IMR-90 (cell line): ENCODE data around the gene RNF146. TPM values are rescaled to one million over a fixed set of nuclear protein-coding genes. Genes with fewer than 3 reads are reported as not detected.

Experiments used
- ATAC-seq: fragments of 200-7000 bp; cut with Tn5 transposase; 2 replicates; pipeline ENCODE4 v1.9.1; 2020; ENCODE audit warnings: low read depth, mild to moderate bottlenecking, moderate library complexity
- BruUV-seq: library from RNA; stranded (reverse); fragments of 400-500 nt; replicated peaks from 2 replicates; lab custom pipeline; 2021; lab: Mats Ljungman, UMichigan
- CTCF ChIA-PET: fragments of 300-600 bp; formaldehyde crosslinking; extraction: SDS; loops from one replicate; lab custom pipeline; 2021; ENCODE audit warnings: antibody characterized with exemption; lab: Yijun Ruan, JAX
- POLR2A ChIA-PET: fragments of 300-600 bp; sonication (Branson Sonifier 250); formaldehyde crosslinking; loops from one replicate; lab custom pipeline; 2022; ENCODE audit warnings: antibody characterized with exemption; ENCODE audit not compliant: unreplicated experiment; lab: Charles Lee
- DNase-seq: peaks from one replicate; pipeline ENCODE4 v3.0.0; 2013
- H2AFZ ChIP-seq: replicated peaks from 2 replicates; pipeline ENCODE3; 2013; ENCODE audit warnings: low read length, mild to moderate bottlenecking; ENCODE audit not compliant: poor library complexity
- H2AK5ac ChIP-seq: 2 replicates; pipeline ENCODE4 v1.6.1; 2013; ENCODE audit warnings: low read depth, low read length, inconsistent platforms
- H2AK9ac ChIP-seq: replicated peaks from 2 replicates; pipeline ENCODE3; 2013; ENCODE audit warnings: mild to moderate bottlenecking, low read depth, low read length, moderate library complexity; ENCODE audit not compliant: poor library complexity
- H2BK120ac ChIP-seq: 2 replicates; pipeline ENCODE4 v1.6.1; 2013; ENCODE audit warnings: low read depth, low read length, inconsistent platforms
- H2BK15ac ChIP-seq: 3 replicates; pipeline ENCODE4 v1.6.1; 2013; ENCODE audit warnings: low read depth, low read length, inconsistent platforms
- H2BK20ac ChIP-seq: 2 replicates; pipeline ENCODE4 v1.6.1; 2013; ENCODE audit warnings: low read depth, mild to moderate bottlenecking, inconsistent platforms, low read length, moderate library complexity
- H2BK5ac ChIP-seq: 2 replicates; pipeline ENCODE4 v1.6.1; 2013; ENCODE audit warnings: mild to moderate bottlenecking, low read depth, low read length, inconsistent platforms; ENCODE audit not compliant: poor library complexity, severe bottlenecking
- H3K14ac ChIP-seq: replicated peaks from 2 replicates; pipeline ENCODE4 v1.6.1; 2013; ENCODE audit warnings: low read depth, low read length, inconsistent platforms
- H3K18ac ChIP-seq: 2 replicates; pipeline ENCODE4 v1.6.1; 2013; ENCODE audit warnings: low read depth, low read length, control low read depth
- H3K23ac ChIP-seq: 2 replicates; pipeline ENCODE4 v1.6.1; 2013; ENCODE audit warnings: low read depth, low read length, inconsistent platforms
- H3K27ac ChIP-seq: 2 replicates; pipeline ENCODE4 v1.5.1; 2013; ENCODE audit warnings: mild to moderate bottlenecking, control low read depth, low read length; ENCODE audit not compliant: insufficient read depth
- H3K27me3 ChIP-seq: 2 replicates; pipeline ENCODE4 v1.6.1; 2013; ENCODE audit warnings: low read length; ENCODE audit not compliant: control insufficient read depth, insufficient read depth
- H3K36me3 ChIP-seq: 2 replicates; pipeline ENCODE4 v1.6.1; 2013; ENCODE audit warnings: low read length, mixed read lengths; ENCODE audit not compliant: control insufficient read depth, insufficient read depth
- H3K4ac ChIP-seq: 2 replicates; pipeline ENCODE4 v1.6.1; 2013; ENCODE audit warnings: low read depth, low read length, inconsistent platforms
- H3K4me1 ChIP-seq: 2 replicates; pipeline ENCODE4 v1.6.1; 2013; ENCODE audit warnings: low read length, mixed read lengths; ENCODE audit not compliant: control insufficient read depth, insufficient read depth
- H3K4me2 ChIP-seq: 2 replicates; pipeline ENCODE4 v1.6.1; 2013; ENCODE audit warnings: low read depth, mild to moderate bottlenecking, control low read depth, low read length, moderate library complexity
- H3K4me3 ChIP-seq: 2 replicates; pipeline ENCODE4 v1.5.1; 2013; ENCODE audit warnings: low read depth, mild to moderate bottlenecking, control low read depth, low read length, moderate library complexity; ENCODE audit not compliant: insufficient read depth
- H3K56ac ChIP-seq: 2 replicates; pipeline ENCODE4 v1.6.1; 2013; ENCODE audit warnings: low read length, inconsistent platforms; ENCODE audit not compliant: insufficient read depth; ENCODE audit errors: extremely low read depth
- H3K79me1 ChIP-seq, 2 experiments: 2 replicates each; pipeline ENCODE4 v1.6.1; 2013; ENCODE audit warnings: low read length in 2 of 2, inconsistent platforms in 1 of 2, low read depth in 1 of 2
- H3K9ac ChIP-seq: 2 replicates; pipeline ENCODE4 v1.6.1; 2013; ENCODE audit warnings: low read depth, low read length, control low read depth
- H3K9me1 ChIP-seq: 2 replicates; pipeline ENCODE4 v1.6.1; 2013; ENCODE audit warnings: low read length, inconsistent platforms; ENCODE audit not compliant: insufficient read depth
- H3K9me3 ChIP-seq: 2 replicates; pipeline ENCODE4 v1.6.1; 2013; ENCODE audit warnings: low read length; ENCODE audit not compliant: control insufficient read depth, insufficient read depth
- H4K20me1 ChIP-seq: 2 replicates; pipeline ENCODE4 v1.6.1; 2013; ENCODE audit warnings: low read length, inconsistent platforms; ENCODE audit not compliant: insufficient read depth
- H4K5ac ChIP-seq: 2 replicates; pipeline ENCODE4 v1.6.1; 2013; ENCODE audit warnings: mild to moderate bottlenecking, low read depth, low read length, control low read depth
- H4K8ac ChIP-seq, 2 experiments: 2 replicates each; pipeline ENCODE4 v1.6.1; 2013; ENCODE audit warnings: low read depth in 2 of 2, low read length in 2 of 2, control low read depth in 1 of 2, inconsistent platforms in 1 of 2
- H4K91ac ChIP-seq: 2 replicates; pipeline ENCODE4 v1.6.1; 2013; ENCODE audit warnings: low read depth, low read length, inconsistent platforms; ENCODE audit not compliant: insufficient read depth
- BHLHE40 ChIP-seq: fragments of 150-350 bp; IDR thresholded peaks from 2 replicates; pipeline ENCODE4 v1.6.1; 2016; ENCODE audit warnings: mild to moderate bottlenecking, low read depth, low read length
- ELK1 ChIP-seq: fragments of 150-350 bp; IDR thresholded peaks from 2 replicates; pipeline ENCODE4 v1.6.1; 2016; ENCODE audit warnings: low read depth, mild to moderate bottlenecking, low read length, moderate library complexity, borderline replicate concordance
- RFX5 ChIP-seq: IDR thresholded peaks from 2 replicates; pipeline ENCODE4 v1.8.0; 2012; ENCODE audit warnings: low read depth, mild to moderate bottlenecking, low read length, moderate library complexity
- whole genome bisulfite sequencing, 2 experiments: methylation state at CpG; one replicate each; pipeline versions ENCODE4 v1.1.5 to v1.1.7; 2013; ENCODE audit warnings: missing lambda C conversion rate in 2 of 2; ENCODE audit not compliant: insufficient read length in 1 of 2; ENCODE audit errors: extremely low coverage in 2 of 2; 5-methylcytosine and 5-hydroxymethylcytosine counted together
- dilution Hi-C: fragments of 300-500 bp; cut with HindIII; formaldehyde crosslinking; loops from one replicate; pipeline ENCODE4 v1.14.3; 2018; ENCODE audit warnings: low sequenced_read_pairs; ENCODE audit not compliant: unreplicated experiment
- in situ Hi-C: fragments of 300-500 bp; cut with MboI; formaldehyde crosslinking; loops from 3 replicates; pipeline ENCODE4 v1.14.3; 2019; ENCODE audit warnings: low sequenced_read_pairs, inconsistent platforms, mixed read lengths
- intact Hi-C: fragments of 100-400 bp; cut with micrococcal nuclease; formaldehyde crosslinking; loops from 2 replicates; pipeline ENCODE4 v1.10.0; 2022
- polyA plus RNA-seq, 3 experiments: library from polyadenylated mRNA; depleted of rRNA; stranded (reverse); fragments of >200 nt; gene quantifications; 2 replicates each; pipeline ENCODE4 v1.2.3, GENCODE V29; 2012; ENCODE audit warnings: low replicate concordance in 1 of 3
- total RNA-seq: library from RNA; depleted of rRNA; stranded (reverse); fragments of >200 nt; gene quantifications from 2 replicates; pipeline ENCODE4 v1.2.3, GENCODE V29; 2012

The RNF146 gene
- total and polyA plus RNA-seq, 2 of the 4 experiments (the other 2 are of a cell fraction) = 24.0 to 32.2 TPM

GRCh38 chr6:127277878-127278843 is 11.5 kb downstream of the RNF146 start:
- Histone ChIP-seq H2BK5ac (no peak overlapping the region), H3K79me1 (peaks cover 14 to 49% of the 10 kb centered on the region in 2 experiments), H3K56ac (no peak overlapping the region), H3K4ac (no peak overlapping the region), H2AK9ac (no peak overlapping the region), H3K27ac (no peak overlapping the region), H3K4me1 (peaks cover 2% of the 10 kb centered on the region; the same call in 1 of the 2 replicates), H3K36me3 (0 out of 2 replicates have a peak, but pooled peaks cover 1% of the 10 kb centered on the region), H4K20me1 (peaks cover 41% of the 10 kb centered on the region), H2BK15ac (no peak overlapping the region), H3K9ac (no peak overlapping the region), H2AFZ (no peak overlapping the region), H3K4me3 (no peak overlapping the region), H3K9me1 (peaks cover 5% of the 10 kb centered on the region), H4K8ac (no peak overlapping the region), H3K18ac (no peak overlapping the region), H4K91ac (no peak overlapping the region), H3K23ac (no peak overlapping the region), H4K5ac (no peak overlapping the region), H3K14ac (no peak overlapping the region), H3K27me3 (no peaks in the 10 kb centered on the region), H2AK5ac (no peak overlapping the region), H3K4me2 (no peak overlapping the region), H2BK120ac (no peak overlapping the region), H3K9me3 (no peaks in the 10 kb centered on the region), H2BK20ac (no peak overlapping the region)
- dilution Hi-C loops (no loop called here), in situ Hi-C loops (no loop called here), intact Hi-C loops (no loop called here)
- no peak for TF ChIP-seq ELK1
- TF ChIP-seq RFX5 = no peak
- no peak for TF ChIP-seq BHLHE40
- ChIA-PET POLR2A (no interaction called here), CTCF (no interaction called here)
- no peak for DNase-seq
- ATAC-seq = no peak
- WGBS, 2 experiments = no CpG with 5 or more reads among the region's 3 CpGs
- BruUV-seq = no TSS peak
